GM19455 (cell line): ENCODE data around the gene SKIDA1.
"Not testable (repeated sequence)": the region's sequence is repeated elsewhere in the genome, so short reads cannot be mapped to it uniquely, and the experiment has no call there.

Experiments
- ATAC-seq: cut with Tn5 transposase; IDR thresholded peaks from one replicate; pipeline ENCODE4 v1.9.1; 2021; ENCODE audit not compliant: unreplicated experiment

Gene SKIDA1

DNA sequence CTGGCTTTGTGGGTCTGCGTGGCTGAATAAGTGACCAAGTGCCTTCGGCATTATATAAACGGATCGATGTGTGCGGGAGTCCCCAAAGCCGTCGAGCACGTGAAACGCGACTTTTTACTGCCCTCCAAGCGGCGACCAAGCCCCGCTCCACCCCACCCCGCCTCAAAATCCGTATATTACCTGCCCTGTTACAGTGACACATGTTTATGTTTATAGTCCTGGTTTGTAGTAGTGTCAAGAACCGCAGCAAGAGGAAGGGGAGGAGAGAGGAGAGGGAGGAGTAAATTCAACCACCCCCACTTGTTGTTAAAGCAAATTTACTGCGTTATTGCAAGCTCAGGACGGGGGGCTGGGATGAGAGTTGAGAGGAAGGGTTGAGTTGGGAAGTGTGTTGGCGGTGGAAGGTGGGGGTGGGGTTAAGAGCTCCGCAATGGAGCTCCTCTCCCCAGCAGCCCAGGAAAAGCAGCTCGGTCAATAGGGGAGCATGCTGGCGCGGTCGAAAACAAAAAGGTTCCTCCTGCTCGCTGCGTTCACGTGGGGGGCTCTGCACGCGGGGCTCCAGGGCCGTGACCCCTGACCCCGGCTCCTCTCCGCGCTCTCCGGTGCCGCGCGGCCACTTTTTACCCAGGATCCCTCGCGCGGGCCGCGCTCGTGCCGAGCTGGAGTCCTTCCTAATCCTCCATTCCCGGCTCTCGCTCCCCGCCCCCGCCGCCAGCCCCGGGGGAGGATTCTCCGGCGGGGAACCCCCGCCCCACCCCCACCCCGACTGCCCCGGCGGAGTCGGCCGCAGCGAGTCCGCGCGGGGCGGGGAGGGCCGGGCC is at the start of gene SKIDA1:
SKIDA1 (minus strand) TSS at position 316 of the 821 bp plus-strand sequence. CDS start 7,860 bp downstream, outside the sequence.
- peak; percentile 65 for ATAC-seq

DNA sequence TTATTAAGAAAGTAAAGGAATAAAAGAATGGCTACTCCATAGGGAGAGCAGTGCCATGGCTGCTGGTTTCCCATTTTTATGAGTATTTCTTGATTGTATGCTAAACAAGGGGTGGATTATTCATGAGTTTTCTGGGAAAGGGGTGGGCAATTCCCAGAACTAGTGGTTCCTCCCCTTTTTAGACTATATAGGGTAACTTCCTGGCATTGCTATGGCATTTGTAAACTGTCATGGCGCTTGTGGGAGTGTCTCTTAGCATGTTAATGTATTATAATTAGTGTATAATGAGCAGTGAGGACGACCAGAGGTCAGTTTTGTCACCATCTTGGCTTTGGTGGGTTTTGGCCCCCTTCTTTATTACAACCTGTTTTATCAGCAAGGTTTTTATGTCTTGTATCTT is 49.0 kb upstream of the SKIDA1 start:
- not testable (repeated sequence) for ATAC-seq

DNA sequence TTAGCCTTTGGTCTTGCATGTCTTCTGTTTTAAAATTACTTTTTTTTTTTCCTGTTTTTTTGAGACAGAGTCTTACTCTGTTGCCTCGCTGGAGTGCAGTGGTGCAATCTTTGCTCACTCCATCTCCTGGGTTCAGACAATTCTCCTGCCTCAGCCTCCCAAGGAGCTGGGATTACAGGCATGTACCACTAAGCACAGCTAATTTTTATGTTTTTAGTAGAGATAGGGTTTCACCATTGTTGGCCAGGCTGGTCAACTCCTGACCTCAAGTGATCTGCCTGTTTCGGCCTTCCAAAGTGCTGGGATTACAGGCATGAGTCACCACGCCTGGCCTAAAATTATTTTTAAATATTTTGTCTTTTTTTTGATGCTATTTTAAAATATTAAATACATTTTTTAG is 47.1 kb upstream of the SKIDA1 start:
- no peak for ATAC-seq

DNA sequence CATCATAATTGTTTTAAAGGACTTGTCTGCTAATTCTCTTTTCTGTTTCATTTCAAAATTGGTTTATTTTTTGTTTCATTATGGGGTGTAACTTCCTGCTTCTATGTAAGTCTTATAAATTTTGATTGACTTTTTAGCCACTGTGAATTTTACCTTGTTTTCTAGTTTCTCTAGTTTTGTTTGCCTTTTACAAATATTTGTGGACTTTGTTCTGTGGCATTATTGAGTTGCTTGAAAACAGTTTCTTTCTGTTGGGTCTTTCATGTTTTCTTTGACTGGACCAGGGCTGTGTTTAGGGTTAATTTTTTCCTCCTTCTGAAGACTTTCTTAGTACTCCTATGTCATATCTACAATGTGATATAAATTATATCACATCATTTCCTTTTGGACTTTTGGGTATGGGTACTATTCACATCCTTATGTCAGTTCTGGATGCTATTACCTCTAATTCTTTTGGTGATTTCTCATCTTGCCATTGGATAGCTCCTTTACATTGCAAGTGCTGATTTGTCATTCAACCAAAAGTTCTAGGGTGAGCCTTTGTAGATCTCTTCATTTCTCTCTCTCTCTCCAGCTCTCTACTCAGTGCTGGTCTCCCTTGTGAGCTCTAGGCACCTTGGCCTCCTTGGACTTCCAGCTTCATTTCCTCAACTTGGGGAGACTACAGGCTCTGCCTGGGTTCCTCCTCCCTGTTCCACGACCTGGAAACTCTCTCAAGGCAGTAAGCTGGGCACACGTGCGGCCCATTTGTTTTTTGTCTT is 45.5 kb upstream of the SKIDA1 start:
- ATAC-seq, result no peak

DNA sequence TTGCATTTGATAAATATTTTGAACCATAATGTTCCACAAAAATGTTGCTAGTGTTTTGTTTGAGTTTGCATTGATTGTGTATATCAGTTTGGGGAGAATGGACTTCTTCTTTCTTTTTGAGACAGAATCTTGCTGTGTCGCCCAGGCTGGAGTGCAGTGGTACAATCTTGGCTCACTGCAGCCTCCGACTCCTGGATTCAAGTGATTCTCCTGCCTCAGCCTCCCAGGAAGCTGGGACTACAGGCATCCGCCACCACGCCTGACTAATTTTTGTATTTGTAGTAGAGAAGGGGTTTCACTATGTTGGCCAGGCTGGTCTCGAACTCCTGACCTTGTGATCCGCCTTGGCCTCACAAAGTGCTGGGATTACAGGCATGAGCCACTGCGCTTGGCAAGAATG is 33.5 kb upstream of the SKIDA1 start:
- not testable (repeated sequence) for ATAC-seq

DNA sequence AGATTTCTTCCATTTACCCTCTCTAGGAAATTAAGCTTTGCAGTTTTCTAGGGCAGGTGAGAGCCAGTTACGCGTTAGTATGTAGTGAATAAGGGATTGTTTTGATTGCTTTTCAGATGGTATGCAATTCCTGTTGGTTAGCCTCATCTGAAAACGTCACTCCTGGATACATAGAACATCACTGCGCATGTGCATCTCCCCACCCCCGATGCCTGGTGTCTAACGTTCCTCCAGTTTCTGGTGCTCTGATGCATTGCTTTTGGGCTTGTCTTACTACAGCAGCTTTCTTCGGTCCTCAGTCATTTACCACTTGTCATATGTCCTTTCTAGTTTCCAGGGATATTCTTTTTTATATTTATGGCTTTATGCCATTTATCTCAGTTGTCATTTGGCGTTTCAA is 31.0 kb upstream of the SKIDA1 start:
- no peak for ATAC-seq

DNA sequence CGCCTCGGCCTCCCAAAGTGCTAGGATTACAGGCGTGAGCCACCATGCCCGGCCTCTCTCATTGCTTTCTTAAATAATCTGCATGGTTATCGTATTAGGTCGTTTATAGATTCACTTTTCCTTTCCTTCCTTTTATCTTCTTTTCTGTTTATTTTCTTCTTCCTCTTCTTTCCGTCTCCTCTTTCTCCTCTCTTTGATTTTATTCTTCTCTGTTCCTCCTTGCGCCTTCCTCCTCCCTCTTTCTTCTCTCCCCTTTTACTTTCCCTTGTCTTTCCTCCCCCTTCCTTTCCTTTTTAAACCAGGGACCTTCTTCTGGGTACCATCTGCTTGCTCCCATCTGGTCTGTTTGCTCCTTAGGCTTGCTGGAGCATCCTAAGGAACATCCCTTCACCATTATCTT is 27.2 kb upstream of the SKIDA1 start:
- no peak for ATAC-seq

DNA sequence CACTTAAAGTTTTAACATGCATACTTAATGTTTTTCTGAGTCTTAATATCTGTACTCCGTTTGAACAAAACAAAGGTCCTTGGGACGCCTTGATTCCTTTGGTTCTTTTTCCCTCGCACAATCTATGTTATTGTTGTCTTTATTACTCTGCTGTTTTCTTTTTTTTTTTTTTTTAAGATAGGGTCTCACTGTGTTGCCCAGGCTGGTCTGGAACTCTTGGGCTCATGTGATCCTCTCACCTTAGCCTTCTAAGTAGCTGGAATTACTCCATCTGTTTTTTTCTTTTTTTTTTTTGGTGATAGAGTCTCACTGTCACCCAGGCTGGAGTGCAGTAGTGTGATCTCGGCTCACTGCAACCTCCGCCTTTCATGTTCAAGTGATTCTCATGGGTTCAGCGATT is 21.8 kb upstream of the SKIDA1 start:
- no peak for ATAC-seq

DNA sequence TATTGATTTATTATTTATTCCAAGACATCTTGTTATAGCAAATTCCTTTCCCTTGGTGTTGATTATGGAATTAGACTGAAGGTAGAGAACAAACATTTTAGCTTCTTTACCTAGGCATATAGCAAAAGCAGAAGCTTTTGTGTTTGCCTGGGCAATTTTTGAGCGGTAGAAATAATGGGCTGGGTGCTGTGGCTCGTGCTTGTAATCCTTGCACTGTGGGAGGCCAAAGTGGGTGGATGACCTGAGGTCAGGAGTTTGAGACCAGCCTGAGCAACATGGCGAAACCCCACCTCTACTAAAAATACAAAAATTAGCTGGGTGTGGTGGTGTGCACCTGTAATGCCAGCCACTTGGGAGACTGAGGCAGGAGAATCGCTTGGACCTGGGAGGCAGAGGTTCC is 15.2 kb upstream of the SKIDA1 start:
- ATAC-seq, result not testable (repeated sequence)

DNA sequence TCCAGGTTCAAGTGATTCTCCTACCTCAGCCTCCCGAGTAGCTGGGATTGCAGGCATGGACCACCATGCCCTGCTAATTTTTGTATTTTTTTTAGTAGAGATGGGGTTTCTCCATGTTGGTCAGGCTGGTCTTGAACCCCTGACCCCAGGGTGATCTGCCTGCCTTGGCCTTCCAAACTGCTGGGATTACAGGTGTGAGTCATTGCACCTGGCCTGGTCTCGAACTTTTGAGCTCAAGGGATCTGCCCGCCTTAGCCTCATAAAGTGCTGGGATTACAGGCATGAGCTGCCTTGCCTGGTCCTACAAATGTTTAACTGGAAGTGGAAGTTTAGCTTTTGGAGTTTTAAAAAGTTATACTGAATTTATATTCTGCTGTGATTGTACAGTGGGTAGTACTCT is 11.4 kb upstream of the SKIDA1 start:
- no peak for ATAC-seq

DNA sequence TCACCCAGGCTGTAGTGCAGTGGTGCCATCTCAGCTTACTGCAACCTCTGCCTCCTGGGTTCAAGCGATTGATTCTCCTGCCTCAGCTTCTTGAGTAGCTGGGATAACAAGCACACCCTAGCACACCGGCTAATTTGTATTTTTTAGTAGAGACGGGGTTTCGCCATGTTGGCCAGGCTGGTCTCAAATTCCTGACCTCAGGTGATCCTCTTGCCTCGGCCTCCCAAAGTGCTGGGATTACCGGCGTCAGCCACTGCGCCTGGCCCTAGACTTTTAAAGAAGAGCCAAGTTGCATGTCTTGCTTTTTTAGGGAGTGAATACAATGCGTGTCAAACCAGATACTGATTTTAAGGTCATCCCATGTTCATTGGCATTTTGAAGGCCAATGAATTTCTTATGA is 10.5 kb upstream of the SKIDA1 start:
- ATAC-seq, result not testable (repeated sequence)

DNA sequence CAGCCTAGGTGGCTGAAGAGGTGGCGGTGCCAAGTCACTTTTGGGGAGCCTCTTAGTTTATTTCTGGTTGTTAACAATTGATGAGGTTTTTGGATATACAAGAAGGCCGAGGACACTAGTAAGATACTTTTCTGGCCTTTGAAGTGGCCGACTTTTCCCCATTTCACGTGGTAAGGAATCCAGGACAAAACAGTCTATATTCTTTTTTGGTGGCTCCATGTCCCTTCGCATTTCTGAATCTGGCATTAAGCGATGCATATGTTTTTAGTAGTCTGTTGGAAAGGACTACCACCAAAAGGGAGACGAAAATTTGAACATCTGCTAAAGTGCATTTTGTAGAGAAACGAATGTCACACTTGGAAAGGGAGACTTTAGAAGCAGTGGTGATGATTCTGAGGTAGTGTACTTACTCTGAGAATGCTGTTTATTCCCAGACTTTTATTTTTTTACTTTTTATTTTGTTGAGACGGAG is 10.0 kb upstream of the SKIDA1 start:
- ATAC-seq, result no peak

DNA sequence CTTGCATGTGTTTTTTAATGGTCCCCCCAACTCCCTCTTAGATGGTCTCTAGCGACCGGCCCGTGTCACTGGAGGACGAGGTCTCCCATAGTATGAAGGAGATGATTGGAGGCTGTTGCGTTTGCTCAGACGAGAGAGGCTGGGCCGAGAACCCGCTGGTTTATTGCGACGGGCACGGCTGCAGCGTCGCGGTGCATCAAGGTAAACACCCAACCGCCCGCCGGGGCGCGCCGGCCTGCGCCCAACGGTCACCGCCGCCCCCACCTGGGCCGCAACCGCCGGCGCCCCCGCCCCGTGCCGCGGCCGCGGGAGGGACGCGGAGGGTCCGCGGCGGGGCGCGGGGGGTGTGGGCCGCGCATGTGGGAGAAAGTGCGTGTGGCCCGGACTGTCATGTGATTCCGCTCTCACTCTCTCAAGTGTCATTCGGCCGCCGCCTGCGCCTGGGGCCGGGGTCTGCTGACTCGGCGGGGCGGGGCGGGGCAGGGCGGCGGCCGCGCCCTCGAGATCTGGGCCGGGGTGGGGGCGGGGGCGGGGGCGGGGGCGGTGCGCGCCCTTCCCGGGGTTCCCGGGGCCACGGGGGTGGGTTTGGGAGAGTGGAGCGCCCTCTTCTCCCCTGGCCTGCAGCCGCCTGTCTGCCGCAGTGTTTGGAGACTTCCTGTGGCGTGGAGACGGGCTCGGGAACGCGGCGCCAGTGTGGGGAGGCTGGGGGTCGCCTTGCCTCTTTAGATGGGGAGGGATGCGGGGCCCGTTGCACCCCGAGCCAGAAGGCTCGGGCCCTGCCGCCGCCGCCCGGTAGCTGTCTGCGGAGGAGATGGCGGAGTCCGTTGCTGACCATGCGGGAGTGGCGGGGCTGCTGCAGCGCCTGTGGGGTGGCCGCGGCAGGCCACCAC is 9.4 kb upstream of the SKIDA1 start:
- ATAC-seq, result peak; percentile 16

DNA sequence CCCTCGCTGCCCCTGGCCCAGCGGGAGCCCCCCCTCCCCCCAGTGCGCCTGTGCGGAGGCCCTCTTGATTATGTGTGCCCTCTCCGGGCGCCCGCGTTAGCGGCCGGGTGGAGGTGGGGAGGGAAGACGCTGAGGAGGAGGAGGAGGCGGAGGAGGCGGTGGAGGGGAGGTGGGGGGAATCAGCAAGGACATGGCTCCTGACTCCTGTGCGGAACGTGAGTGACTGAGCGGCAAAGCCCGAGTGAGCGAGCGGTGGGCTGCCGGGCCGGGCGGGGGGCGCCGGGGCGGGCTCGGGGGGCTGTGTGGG is 8.8 kb upstream of the SKIDA1 start:
- ATAC-seq, result no peak

DNA sequence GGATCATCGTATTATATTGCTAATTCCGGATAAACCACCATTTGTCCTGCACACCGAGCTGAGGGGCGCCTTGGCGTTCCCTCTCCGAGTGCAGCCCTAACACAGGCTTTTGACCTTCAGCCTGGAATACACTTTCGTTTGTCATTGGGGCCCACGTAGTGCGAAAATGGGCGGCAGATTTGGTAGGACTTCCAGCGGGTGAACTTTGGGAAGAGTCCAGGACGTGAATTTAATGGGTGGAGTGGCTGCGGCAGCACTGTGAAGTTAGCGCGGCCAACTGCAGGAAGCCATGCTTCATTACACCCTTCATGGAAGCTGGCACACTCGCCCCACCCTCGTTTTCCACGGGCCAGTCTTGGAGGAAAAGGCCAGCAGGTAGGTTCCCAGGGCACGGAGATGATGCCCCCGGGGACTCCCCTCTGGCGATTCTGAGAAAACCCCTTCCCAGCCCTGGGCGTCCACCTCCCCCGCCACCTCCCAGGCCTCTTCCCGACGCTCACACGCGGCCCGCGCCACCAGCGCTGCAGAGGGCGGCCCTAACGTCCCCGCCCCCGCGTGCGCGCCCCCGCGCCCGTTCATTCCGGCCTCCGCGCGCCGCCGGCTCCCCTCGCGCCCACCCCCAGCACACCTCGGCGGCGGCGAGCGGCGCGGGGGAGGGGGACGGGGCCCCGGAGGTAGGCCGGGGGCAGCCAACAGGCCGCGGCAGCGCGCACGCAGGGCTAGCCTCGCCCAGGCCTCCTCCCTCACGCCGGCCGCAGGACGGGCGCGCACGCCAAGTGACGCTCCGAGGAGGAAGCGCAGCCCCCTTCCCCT is 8.2 kb upstream of the SKIDA1 start, which contains the start of gene MLLT10:
MLLT10 (plus strand) TSS at position 766 of the 813 bp plus-strand sequence. CDS start 413 bp downstream, outside the sequence.
- peak; percentile 81 for ATAC-seq

DNA sequence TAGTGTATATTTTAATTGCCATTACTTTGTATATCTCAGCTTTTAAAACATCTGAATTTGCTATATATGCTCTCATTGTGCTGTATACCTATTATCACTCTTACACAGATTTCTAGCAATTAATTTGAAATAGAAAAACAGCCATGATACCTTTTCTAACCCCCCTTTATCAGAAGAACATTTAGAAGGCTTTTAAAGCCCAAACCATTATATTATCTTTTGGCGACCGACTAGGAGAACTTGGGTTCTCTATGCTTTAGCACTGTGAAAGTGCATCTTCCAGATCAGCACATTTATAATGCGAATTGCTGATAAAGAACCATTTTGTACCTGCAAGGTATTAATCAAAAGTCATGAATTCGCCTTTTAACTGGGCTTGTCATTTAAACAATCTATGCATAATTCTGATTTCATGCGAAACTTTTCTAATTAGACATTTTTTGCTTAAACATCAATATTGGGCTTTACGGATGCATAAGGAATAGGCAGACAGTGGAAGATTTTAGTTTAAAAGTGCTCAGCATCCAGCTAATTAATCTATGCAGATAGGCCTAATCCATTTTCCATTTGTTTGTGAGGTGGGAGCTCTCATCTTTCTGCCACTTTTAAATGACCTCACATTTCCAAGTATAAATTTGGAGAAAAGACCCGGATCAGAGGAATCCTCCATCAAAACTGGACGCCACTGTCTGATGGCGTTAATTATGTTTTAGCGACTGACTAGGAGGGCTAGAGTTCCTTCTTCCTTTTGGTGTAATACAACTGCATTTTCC is 7.4 kb upstream of the SKIDA1 start:
- no peak for ATAC-seq

DNA sequence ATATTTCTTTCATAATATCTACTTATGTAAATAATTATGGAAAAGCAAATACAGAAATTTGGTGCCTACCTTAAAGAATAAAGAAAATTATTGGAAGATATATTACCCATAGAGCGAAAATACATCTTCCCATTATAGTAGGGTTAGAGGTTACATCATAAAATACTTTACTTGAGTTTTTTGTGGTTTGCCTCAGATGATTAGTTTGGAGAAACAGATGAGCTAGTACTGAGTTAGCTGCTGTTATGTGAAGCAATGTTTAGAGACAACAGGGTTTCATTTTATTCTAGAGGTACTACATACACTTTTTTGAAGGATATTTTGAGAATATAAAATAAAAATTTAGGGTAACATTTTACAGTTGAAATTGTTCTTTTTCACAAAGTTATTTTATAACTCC is 5.7 kb upstream of the SKIDA1 start:
- ATAC-seq, result no peak

DNA sequence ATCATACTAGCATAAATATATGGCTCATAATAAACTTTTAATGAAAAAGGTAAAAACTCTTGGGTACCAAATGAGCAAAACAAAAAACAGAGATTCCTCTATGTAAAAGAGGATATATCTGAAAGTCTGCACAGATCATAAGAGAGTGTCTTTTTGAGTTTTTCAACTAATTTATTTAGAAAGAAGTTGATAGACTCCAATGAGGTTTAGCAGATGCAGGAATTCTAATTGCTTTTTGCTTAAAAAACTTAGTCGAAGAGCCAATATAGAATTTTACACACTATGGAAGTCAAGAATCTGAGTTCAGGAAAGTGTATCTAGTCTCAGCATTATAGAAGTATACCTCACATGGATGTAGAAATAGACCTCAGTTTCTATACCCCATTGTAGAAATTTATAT is 5.2 kb upstream of the SKIDA1 start:
- no peak for ATAC-seq

DNA sequence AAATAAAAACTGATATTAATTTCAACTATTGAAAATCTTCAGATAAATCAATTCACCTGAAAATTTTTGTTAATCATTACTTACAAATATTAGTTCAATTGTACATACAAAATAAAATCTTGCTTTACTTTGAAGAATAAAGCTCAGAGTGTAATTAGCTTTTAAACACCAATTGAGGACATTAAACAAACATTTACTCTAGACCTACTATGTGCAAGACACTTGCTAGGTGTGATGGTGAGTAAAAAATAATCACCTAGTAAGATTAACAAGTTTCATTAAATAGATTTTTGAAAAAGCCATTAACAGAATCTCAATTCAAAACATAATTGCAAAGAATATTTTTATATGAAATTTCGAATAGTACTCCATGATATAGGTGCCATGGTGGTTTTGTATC is 4.7 kb upstream of the SKIDA1 start:
- ATAC-seq, result no peak
